WTC11 (cell line): ENCODE data around the gene SCN4A. TPM values are rescaled to one million over a fixed set of nuclear protein-coding genes. Genes with fewer than 3 reads are reported as not detected.
A peak's percentile ranks its signal among the peaks of the same experiment; 100 is the strongest.

Experiments
- ATAC-seq: fragments of 200-7000 bp; cut with Tn5 transposase; 2 replicates; pipeline ENCODE4 v1.10.0; 2021; ENCODE audit warnings: mild to moderate bottlenecking, moderate library complexity
- CTCF ChIA-PET: fragments of 300-600 bp; sonication (Branson Sonifier 250); formaldehyde crosslinking; loops from one replicate; lab custom pipeline; 2021; ENCODE audit warnings: antibody characterized with exemption; lab: Charles Lee
- POLR2A ChIA-PET: fragments of 350-600 bp; sonication (Branson Sonifier 250); formaldehyde crosslinking; loops from one replicate; lab custom pipeline; 2021; ENCODE audit warnings: antibody characterized with exemption; lab: Charles Lee
- DNase-seq: peaks from one replicate; pipeline ENCODE4 v3.0.0; 2021; ENCODE audit warnings: low spot score
- H3K27ac Mint-ChIP-seq: 2 replicates; pipeline ENCODE4 v1.8.0; 2021; ENCODE audit warnings: mixed read lengths
- H3K27me3 Mint-ChIP-seq: 2 replicates; pipeline ENCODE4 v1.8.0; 2021; ENCODE audit warnings: low read depth, mild to moderate bottlenecking, moderate library complexity, mixed read lengths
- H3K36me3 Mint-ChIP-seq: 2 replicates; pipeline ENCODE4 v1.8.0; 2021; ENCODE audit warnings: mixed read lengths
- H3K4me1 Mint-ChIP-seq: 2 replicates; pipeline ENCODE4 v1.8.0; 2022; ENCODE audit warnings: mixed read lengths
- H3K4me3 Mint-ChIP-seq: 2 replicates; pipeline ENCODE4 v1.8.0; 2021; ENCODE audit warnings: mild to moderate bottlenecking, moderate library complexity, mixed read lengths
- H3K9me3 Mint-ChIP-seq: 2 replicates; pipeline ENCODE4 v1.8.0; 2021; ENCODE audit warnings: mixed read lengths
- ATF6 ChIP-seq: sonication (generic); formaldehyde crosslinking; IDR thresholded peaks from 2 replicates; pipeline ENCODE4 v1.8.1; 2023; ENCODE audit warnings: mild to moderate bottlenecking, missing genetic modification reagents
- CDX4 ChIP-seq: fragments of 250-450 bp; sonication (Bioruptor Pico); IDR thresholded peaks from 2 replicates; pipeline ENCODE4 v1.9.0; 2021; ENCODE audit warnings: moderate library complexity, mild to moderate bottlenecking, inconsistent platforms, borderline replicate concordance
- CREB1 ChIP-seq: sonication (generic); formaldehyde crosslinking; IDR thresholded peaks from 2 replicates; pipeline ENCODE4 v1.8.0; 2023; ENCODE audit warnings: mild to moderate bottlenecking, missing genetic modification reagents
- CTCF ChIP-seq: fragments of 200-600 bp; IDR thresholded peaks from 2 replicates; pipeline ENCODE4 v1.8.0; 2022; ENCODE audit warnings: antibody characterized with exemption
- FOXP4 ChIP-seq: sonication (generic); formaldehyde crosslinking; IDR thresholded peaks from 2 replicates; pipeline ENCODE4 v1.8.0; 2022; ENCODE audit warnings: mild to moderate bottlenecking, missing genetic modification reagents
- IRF1 ChIP-seq: sonication (generic); formaldehyde crosslinking; IDR thresholded peaks from 2 replicates; pipeline ENCODE4 v1.8.0; 2023; ENCODE audit warnings: missing genetic modification reagents
- NFYB ChIP-seq: sonication (generic); formaldehyde crosslinking; conservative IDR thresholded peaks from 2 replicates; pipeline ENCODE4 v1.8.0; 2022; ENCODE audit warnings: low read depth, missing genetic modification reagents
- NR1H2 ChIP-seq: sonication (generic); formaldehyde crosslinking; IDR thresholded peaks from 2 replicates; pipeline ENCODE4 v1.9.0; 2021; ENCODE audit warnings: mild to moderate bottlenecking, moderate library complexity, missing genetic modification reagents
- STAT6 ChIP-seq: sonication (generic); formaldehyde crosslinking; conservative IDR thresholded peaks from 2 replicates; pipeline ENCODE4 v1.8.1; 2023; ENCODE audit warnings: mild to moderate bottlenecking, low read depth, missing genetic modification reagents, moderate library complexity
- ZBTB21 ChIP-seq: sonication (generic); formaldehyde crosslinking; IDR thresholded peaks from 2 replicates; pipeline ENCODE4 v1.8.1; 2023; ENCODE audit warnings: mild to moderate bottlenecking, missing genetic modification reagents, borderline replicate concordance
- ZNF317 ChIP-seq: sonication (generic); formaldehyde crosslinking; IDR thresholded peaks from 2 replicates; pipeline ENCODE4 v1.8.1; 2023; ENCODE audit warnings: low read depth, mild to moderate bottlenecking, moderate library complexity, missing genetic modification reagents, borderline replicate concordance
- ZNF423 ChIP-seq: fragments of 250-450 bp; sonication (Bioruptor Pico); IDR thresholded peaks from 2 replicates; pipeline ENCODE4 v2.1.2; 2022; ENCODE audit warnings: mild to moderate bottlenecking, moderate library complexity
- total RNA-seq: library from RNA; stranded (reverse); gene quantifications from 3 replicates; pipeline ENCODE4 v1.2.3, GENCODE V29; 2021

Gene SCN4A
- total RNA-seq, 1 experiment from 2014 or later = 5.8 TPM

- TF ChIP-seq ATF6 = no peak
- TF ChIP-seq ZBTB21 (CRISPR knock-in tag) = no peak
- TF ChIP-seq CDX4 (CRISPR knock-in tag) = no peak
- no peak for TF ChIP-seq NR1H2
Observed at GRCh38 chr17:64016231-64016784, 43.6 kb upstream of the SCN4A start (continued).

GRCh38 chr17:64015447-64015846, 42.7 kb upstream of the SCN4A start:
- Mint-ChIP-seq H3K4me3 (no peak overlapping the region), H3K36me3 (no peaks in the 10 kb centered on the region), H3K9me3 (peaks cover 5% of the 10 kb centered on the region), H3K27ac (no peak overlapping the region)
- TF ChIP-seq ZNF317 (CRISPR knock-in tag) = no peak
- TF ChIP-seq, all 79 proteins: peak for 0
- CTCF ChIA-PET = no interaction called here
- no peak for DNase-seq
- Mint-ChIP-seq H3K4me1 (peaks cover 10% of the 10 kb centered on the region), H3K27me3 (no peaks in the 10 kb centered on the region; the same call in 1 of the 2 replicates)
- ATAC-seq = no peak
- POLR2A ChIA-PET = no interaction called here

- TF ChIP-seq ZNF423 (CRISPR knock-in tag) (peak; percentile 78), STAT6 (CRISPR knock-in tag) (no peak)
- H3K36me3 Mint-ChIP-seq = no peaks in the 10 kb centered on the region
- H3K27me3 Mint-ChIP-seq = no peaks in the 10 kb centered on the region
- H3K9me3 Mint-ChIP-seq = no peaks in the 10 kb centered on the region
- no peak overlapping the region for H3K27ac Mint-ChIP-seq
- DNase-seq = no peak
- H3K4me3 Mint-ChIP-seq = no peak overlapping the region
- no peak for ATAC-seq
- CTCF ChIA-PET = interaction anchor here (0.7 to 1.6 kb wide), 2 partner anchors 63 to 563 kb away, joined by 3 to 4 read pairs; no protein-coding TSS in a partner anchor
- H3K4me1 Mint-ChIP-seq = peaks cover 18% of the 10 kb centered on the region
- POLR2A ChIA-PET = no interaction called here
Observed at GRCh38 chr17:64009571-64010402, 37.1 kb upstream of the SCN4A start.

- Mint-ChIP-seq H3K36me3 (no peaks in the 10 kb centered on the region), H3K4me3 (no peak overlapping the region), H3K27ac (no peak overlapping the region), H3K27me3 (no peaks in the 10 kb centered on the region; the same call in 1 of the 2 replicates), H3K9me3 (no peaks in the 10 kb centered on the region), H3K4me1 (peaks cover 18% of the 10 kb centered on the region)
- POLR2A ChIA-PET = interaction anchor here (0.6 kb wide), 2 partner anchors 86 to 1019 kb away, joined by 3 read pairs; no protein-coding TSS in a partner anchor
- no peak for DNase-seq
- CTCF ChIA-PET = interaction anchor here (0.7 to 1.6 kb wide), 2 partner anchors 62 to 562 kb away, joined by 3 to 4 read pairs; no protein-coding TSS in a partner anchor
- no peak for ATAC-seq
- TF ChIP-seq CREB1 = no peak
- TF ChIP-seq NFYB (CRISPR knock-in tag) = no peak
- TF ChIP-seq NR1H2 = no peak
- no peak for TF ChIP-seq IRF1 (CRISPR knock-in tag)
- no peak for TF ChIP-seq CTCF
- no peak for TF ChIP-seq FOXP4 (CRISPR knock-in tag)
Observed at GRCh38 chr17:64008830-64009229, 36.1 kb upstream of the SCN4A start.
